Osteoblast (primary cell): ENCODE results near the gene ENDOU. TPM values are rescaled to one million over a fixed set of nuclear protein-coding genes. Genes with fewer than 3 reads are reported as not detected.

Experiments
- DNase-seq: peaks from one replicate; pipeline ENCODE4 v3.0.0; 2011; ENCODE audit warnings: low spot score, mixed read lengths; ENCODE audit not compliant: insufficient read length; ENCODE audit errors: missing footprints
- H2AFZ ChIP-seq: 2 replicates; pipeline ENCODE4 v1.6.0; 2011; ENCODE audit warnings: mild to moderate bottlenecking, low read length
- H3K27ac ChIP-seq: 2 replicates; pipeline ENCODE4 v1.5.1; 2011; ENCODE audit warnings: mild to moderate bottlenecking, low read depth, low read length, moderate library complexity
- H3K27me3 ChIP-seq: 2 replicates; pipeline ENCODE4 v1.6.0; 2012; ENCODE audit warnings: mild to moderate bottlenecking, control low read depth, inconsistent platforms, low read length, moderate library complexity; ENCODE audit not compliant: insufficient read depth
- H3K36me3 ChIP-seq: 2 replicates; pipeline ENCODE4 v1.5.1; 2011; ENCODE audit warnings: mild to moderate bottlenecking, low read length, control low read depth, moderate library complexity; ENCODE audit not compliant: insufficient read depth
- H3K4me1 ChIP-seq: 2 replicates; pipeline ENCODE4 v1.5.1; 2011; ENCODE audit warnings: mild to moderate bottlenecking, low read length, control low read depth, moderate library complexity; ENCODE audit not compliant: insufficient read depth
- H3K4me2 ChIP-seq: 2 replicates; pipeline ENCODE4 v1.6.0; 2011; ENCODE audit warnings: mild to moderate bottlenecking, low read length; ENCODE audit not compliant: insufficient read depth
- H3K4me3 ChIP-seq: fragments of 200-600 bp; sonication (generic); 3 replicates; pipeline ENCODE4 v1.5.1; 2012; ENCODE audit warnings: mild to moderate bottlenecking, low read length, inconsistent platforms; ENCODE audit not compliant: insufficient read depth
- H3K79me2 ChIP-seq: 2 replicates; pipeline ENCODE4 v1.6.0; 2012; ENCODE audit warnings: mild to moderate bottlenecking, low read length, control low read depth, inconsistent platforms; ENCODE audit not compliant: insufficient read depth
- H3K9me3 ChIP-seq: 2 replicates; pipeline ENCODE4 v1.5.1; 2011; ENCODE audit warnings: low read depth, low read length, control low read depth
- H4K20me1 ChIP-seq: 2 replicates; pipeline ENCODE4 v1.6.0; 2012; ENCODE audit warnings: mild to moderate bottlenecking, low read length, control low read depth; ENCODE audit not compliant: insufficient read depth
- CTCF ChIP-seq: IDR thresholded peaks from 2 replicates; pipeline ENCODE4 v1.5.1; 2011; ENCODE audit warnings: mild to moderate bottlenecking, low read depth, low read length, moderate library complexity; ENCODE audit errors: extremely low read depth
- total RNA-seq: library from RNA; depleted of rRNA; stranded (reverse); fragments of >200 nt; gene quantifications from 2 replicates; pipeline ENCODE4 v1.2.3, GENCODE V29; 2012

Gene ENDOU
- total RNA-seq, 1 donor: not detected

GRCh38 chr12:47733142-47733541, 7.9 kb upstream of the ENDOU start:
- Histone ChIP-seq H3K27ac (no peak overlapping the region), H3K4me2 (no peak overlapping the region), H3K36me3 (no peaks in the 10 kb centered on the region), H3K79me2 (no peaks in the 10 kb centered on the region), H4K20me1 (no peaks in the 10 kb centered on the region), H3K4me3 (no peak overlapping the region), H2AFZ (no peak overlapping the region), H3K9me3 (no peaks in the 10 kb centered on the region), H3K27me3 (no peaks in the 10 kb centered on the region), H3K4me1 (peaks cover 41% of the 10 kb centered on the region)
- TF ChIP-seq CTCF: no peak
- peak; percentile 58 for DNase-seq

DNA sequence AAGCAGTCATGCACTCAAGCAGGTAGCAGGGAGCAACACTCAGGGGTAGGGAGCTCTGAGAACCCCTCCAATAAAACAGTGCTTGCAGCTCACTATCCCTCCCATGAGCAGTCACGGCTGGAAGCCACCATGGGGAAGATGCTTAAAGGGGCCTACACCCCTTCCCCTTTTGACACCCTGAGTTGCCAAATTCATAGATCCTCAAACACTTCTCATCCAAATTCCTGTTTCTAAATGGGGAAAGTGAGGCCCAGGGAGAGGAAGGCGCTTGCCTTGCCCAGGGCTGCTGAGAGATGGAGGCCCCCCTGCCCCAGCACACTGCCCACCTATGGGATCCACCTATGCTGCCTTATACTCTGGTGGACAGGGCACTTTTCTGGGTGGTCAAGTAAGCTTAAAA, 7.2 kb upstream of the ENDOU start:
- TF ChIP-seq CTCF: no peak
- Histone ChIP-seq H3K27me3 (no peaks in the 10 kb centered on the region), H3K79me2 (no peaks in the 10 kb centered on the region), H3K4me3 (no peak overlapping the region), H3K36me3 (no peaks in the 10 kb centered on the region), H3K27ac (no peak overlapping the region), H2AFZ (no peak overlapping the region), H3K9me3 (no peaks in the 10 kb centered on the region), H4K20me1 (no peaks in the 10 kb centered on the region), H3K4me2 (no peak overlapping the region), H3K4me1 (peaks cover 40% of the 10 kb centered on the region)
- DNase-seq: peak; percentile 25

DNA sequence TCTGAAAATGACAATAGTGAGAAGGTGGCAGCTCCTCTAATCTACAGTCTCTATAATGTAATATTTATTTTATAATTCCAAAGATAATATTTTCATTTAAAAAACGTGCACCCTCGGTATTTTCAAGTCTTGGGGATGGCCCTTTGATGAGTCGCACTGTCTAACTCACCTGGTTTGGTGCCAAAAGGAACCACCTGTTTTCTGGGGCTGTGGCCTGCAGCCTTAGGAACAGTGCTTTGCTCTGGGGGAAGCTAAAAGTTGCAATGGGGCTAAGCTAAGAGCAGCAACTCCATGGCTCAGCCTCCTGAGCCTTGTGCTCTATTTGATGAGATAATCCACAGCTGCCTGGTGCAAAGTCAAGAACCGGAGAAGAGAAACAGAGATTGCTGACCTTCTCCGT, 6.4 kb upstream of the ENDOU start:
- Histone ChIP-seq H4K20me1 (no peaks in the 10 kb centered on the region), H3K9me3 (no peaks in the 10 kb centered on the region), H2AFZ (no peak overlapping the region), H3K4me3 (no peak overlapping the region), H3K4me1 (peaks cover 40% of the 10 kb centered on the region), H3K4me2 (no peak overlapping the region), H3K27ac (no peak overlapping the region), H3K27me3 (no peaks in the 10 kb centered on the region), H3K79me2 (no peaks in the 10 kb centered on the region), H3K36me3 (no peaks in the 10 kb centered on the region)
- no peak for DNase-seq
- no peak for TF ChIP-seq CTCF

GRCh38 chr12:47730341-47730744, 5.1 kb upstream of the ENDOU start:
- H3K9me3 ChIP-seq: no peaks in the 10 kb centered on the region
- no peaks in the 10 kb centered on the region for H3K79me2 ChIP-seq
- H3K27ac ChIP-seq: peak overlapping the region; percentile 38
- peak overlapping the region; percentile 23 for H3K4me2 ChIP-seq
- H3K36me3 ChIP-seq: no peaks in the 10 kb centered on the region
- peak; percentile 83 for DNase-seq
- H2AFZ ChIP-seq: no peak overlapping the region
- H3K4me3 ChIP-seq: no peak overlapping the region
- H3K4me1 ChIP-seq: peaks cover 44% of the 10 kb centered on the region
- TF ChIP-seq CTCF: no peak
- H4K20me1 ChIP-seq: no peaks in the 10 kb centered on the region
- H3K27me3 ChIP-seq: no peaks in the 10 kb centered on the region
